Common myeloid progenitor, CD34-positive (primary cell): Measurements from ENCODE around the gene COPS7A.

Experiments used
- CTCF ChIA-PET: fragments of 350-600 bp; sonication (Branson Sonifier 250); formaldehyde crosslinking; loops from one replicate; lab custom pipeline; 2021; ENCODE audit warnings: antibody characterized with exemption; lab: Charles Lee
- POLR2A ChIA-PET: fragments of 350-600 bp; sonication (Branson Sonifier 250); formaldehyde crosslinking; loops from one replicate; lab custom pipeline; 2021; ENCODE audit warnings: antibody characterized with exemption; lab: Charles Lee
- DNase-seq, 3 donors: peaks; one replicate each; pipeline versions ENCODE4 v3.0.0 to v3.0.0-alpha.2; 2013
- H3K27ac ChIP-seq, 2 experiments: 1 replicate in 1 of 2; 2 replicates in 1 of 2; pipeline ENCODE4 v1.7.0; 2013; ENCODE audit warnings: inconsistent platforms in 2 of 2, low read length in 2 of 2, mild to moderate bottlenecking in 2 of 2, low read depth in 1 of 2, moderate library complexity in 1 of 2; ENCODE audit not compliant: severe bottlenecking in 2 of 2, insufficient read depth in 1 of 2, poor library complexity in 1 of 2
- H3K27me3 ChIP-seq, 5 experiments: replicated peaks in 2 of 5; 1 replicate in 3 of 5; 2 replicates in 2 of 5; pipeline versions ENCODE4 v1.6.1 to v1.7.0; 2013; ENCODE audit warnings: low read length in 4 of 5, mild to moderate bottlenecking in 2 of 5, moderate library complexity in 2 of 5, inconsistent platforms in 1 of 5; ENCODE audit not compliant: insufficient read depth in 5 of 5, control insufficient read depth in 4 of 5
- H3K36me3 ChIP-seq, 4 experiments: 1 replicate in 2 of 4; 2 replicates in 2 of 4; pipeline versions ENCODE4 v1.6.1 to v1.7.0; 2013; ENCODE audit warnings: low read length in 3 of 4, control low read depth in 1 of 4, mild to moderate bottlenecking in 1 of 4; ENCODE audit not compliant: control insufficient read depth in 4 of 4, insufficient read depth in 4 of 4
- H3K4me1 ChIP-seq, 4 experiments: 1 replicate in 3 of 4; 2 replicates in 1 of 4; pipeline versions ENCODE4 v1.6.1 to v1.7.1; 2013; ENCODE audit warnings: low read length in 3 of 4, mild to moderate bottlenecking in 3 of 4, control low read depth in 1 of 4, inconsistent platforms in 1 of 4, moderate library complexity in 1 of 4; ENCODE audit not compliant: control insufficient read depth in 4 of 4, insufficient read depth in 4 of 4; ENCODE audit errors: control extremely low read depth in 1 of 4
- H3K4me3 ChIP-seq, 7 experiments: 1 replicate in 4 of 7; 2 replicates in 3 of 7; pipeline versions ENCODE4 v1.5.1 to v1.7.0; 2013; ENCODE audit warnings: mild to moderate bottlenecking in 7 of 7, low read length in 6 of 7, moderate library complexity in 6 of 7, inconsistent platforms in 2 of 7, low read depth in 2 of 7, control low read depth in 1 of 7; ENCODE audit not compliant: insufficient read depth in 4 of 7, control insufficient read depth in 1 of 7; ENCODE audit errors: extremely low read depth in 1 of 7
- H3K9me3 ChIP-seq, 5 experiments: 1 replicate in 4 of 5; 2 replicates in 1 of 5; pipeline versions ENCODE4 v1.6.1 to v1.7.1; 2013; ENCODE audit warnings: low read length in 4 of 5, mild to moderate bottlenecking in 2 of 5, inconsistent platforms in 1 of 5, low read depth in 1 of 5, moderate library complexity in 1 of 5; ENCODE audit not compliant: control insufficient read depth in 4 of 5, insufficient read depth in 2 of 5; ENCODE audit errors: control extremely low read depth in 1 of 5
- WGBS: methylation state at CpG from one replicate; pipeline ENCODE4 v1.1.5; 2013; ENCODE audit not compliant: insufficient coverage; 5-methylcytosine and 5-hydroxymethylcytosine counted together

Gene COPS7A

DNA sequence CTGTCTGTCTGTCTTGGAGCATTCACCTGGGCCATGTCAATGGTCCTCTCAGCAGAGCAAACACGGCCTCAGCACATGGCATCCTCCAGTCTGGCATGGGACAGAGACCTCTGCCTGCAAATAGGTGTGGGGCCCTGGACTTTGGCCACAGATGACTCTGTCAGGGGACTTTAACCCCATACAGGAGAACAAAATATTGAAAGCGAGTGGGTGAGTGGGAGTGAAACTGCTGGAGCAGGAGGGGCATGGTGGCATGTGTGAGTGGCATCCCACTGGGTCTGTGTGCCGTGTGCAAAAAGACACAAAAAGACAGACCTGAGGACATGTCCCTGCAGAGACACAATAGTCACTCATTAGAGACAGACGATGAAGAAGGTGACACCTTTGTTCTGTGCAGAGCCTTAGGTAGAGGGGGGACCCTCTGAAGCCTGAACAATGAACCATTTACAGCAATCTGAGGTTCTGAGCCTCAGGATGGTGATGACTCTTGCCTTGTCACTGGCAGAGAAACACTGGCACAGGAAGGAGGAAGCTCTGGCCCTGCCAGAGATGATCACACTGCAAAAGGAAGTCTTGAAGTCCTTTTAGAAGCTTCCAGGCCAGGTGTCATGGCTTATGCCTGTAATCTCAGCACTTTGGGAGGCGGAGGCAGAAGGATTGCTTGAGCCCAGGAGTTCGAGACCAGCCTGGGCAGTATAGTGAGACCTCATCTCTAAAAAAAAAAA lies 56.0 kb downstream of the COPS7A start:
- peaks cover 0 to 9% (median 0%) of the 10 kb centered on the region in 5 experiments for H3K27me3 ChIP-seq
- DNase-seq: no peak
- H3K27ac ChIP-seq: no peak overlapping the region
- CTCF ChIA-PET: interaction anchor here (0.6 to 15.2 kb wide), 17 partner anchors 8 to 55 kb away, joined by 3 to 237 read pairs (median 5); partner anchors contain the start of genes CD4, GPR162, LAG3 and MLF2
- H3K9me3 ChIP-seq: no peaks in the 10 kb centered on the region
- POLR2A ChIA-PET: no interaction called here
- H3K4me1 ChIP-seq: peaks cover 0 to 24% (median 20%) of the 10 kb centered on the region in 4 experiments
- peaks cover 0 to 22% (median 3%) of the 10 kb centered on the region in 4 experiments for H3K36me3 ChIP-seq
- 95% methylated on average over 6 of the region's 6 CpGs for WGBS
- no peak overlapping the region for H3K4me3 ChIP-seq

DNA sequence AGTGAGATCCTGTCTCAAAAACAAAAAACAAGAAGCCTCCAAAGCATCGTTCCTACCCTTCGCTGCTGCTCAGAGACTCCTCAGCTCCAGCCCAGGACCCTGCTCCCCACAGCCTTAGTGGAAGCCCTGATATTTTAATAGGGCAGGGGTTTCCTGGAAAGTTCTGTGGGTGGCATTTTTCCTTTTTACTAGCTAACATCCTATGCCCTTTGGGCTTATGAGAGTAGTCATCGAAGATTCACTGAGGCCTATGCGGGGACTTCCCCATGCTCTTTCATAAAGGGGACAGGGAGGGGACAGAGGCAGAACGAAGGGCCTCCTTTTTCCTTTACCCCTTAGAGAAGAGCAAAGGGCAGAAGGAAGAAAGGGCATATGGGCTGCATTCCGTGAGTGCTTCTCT lies 56.7 kb downstream of the COPS7A start:
- ChIA-PET CTCF (interaction anchor here (0.8 to 5.3 kb wide), 15 partner anchors 9 to 229 kb away, joined by 3 to 38 read pairs (median 5); partner anchors contain the start of genes GPR162, LAG3, MLF2 and P3H3), POLR2A (no interaction called here)
- Histone ChIP-seq H3K27me3 (peaks cover 0 to 6% (median 0%) of the 10 kb centered on the region in 5 experiments), H3K36me3 (peaks cover 0 to 16% (median under 1%) of the 10 kb centered on the region in 4 experiments), H3K4me1 (peaks cover 0 to 24% (median 21%) of the 10 kb centered on the region in 4 experiments), H3K27ac (no peak overlapping the region), H3K9me3 (no peaks in the 10 kb centered on the region), H3K4me3 (no peak overlapping the region)
- WGBS: 100% methylated on average over 2 of the region's 6 CpGs
- DNase-seq: no peak
